Measurements from ENCODE around the gene CSRNP3.

- TF ChIP-seq KDM1A (IDR thresholded peaks at IDR 0.05; ENCODE audit: low read depth) (no peak), CTCF (IDR thresholded peaks at IDR 0.05) (no peak), BHLHE40 (IDR thresholded peaks at IDR 0.05; ENCODE audit: low read depth, low read length) (no peak), EP300 (IDR thresholded peaks at IDR 0.05) (no peak), POLR2A (IDR thresholded peaks at IDR 0.05; ENCODE audit: low read length) (no peak), ZC3H11A (IDR thresholded peaks at IDR 0.05) (no peak), RCOR1 (IDR thresholded peaks at IDR 0.05; ENCODE audit: low read depth, low read length) (no peak), MAZ (IDR thresholded peaks at IDR 0.05; ENCODE audit: borderline replicate concordance, low read depth, low read length) (no peak), HDAC2 (IDR thresholded peaks at IDR 0.05) (no peak)
These were observed 92.0 kb downstream of the CSRNP3 start for GRCh38 chr2:165561516-165561915.
